Femur (tissue), 1 donor: ENCODE results near the gene MAGEA8.
"Not testable (repeated sequence)": the region's sequence is repeated elsewhere in the genome, so short reads cannot be mapped to it uniquely, and the experiment has no call there.

Source experiments
- DNase-seq: peaks from one replicate; pipeline ENCODE4 v3.0.0-alpha.2; 2017

The MAGEA8 gene

DNA sequence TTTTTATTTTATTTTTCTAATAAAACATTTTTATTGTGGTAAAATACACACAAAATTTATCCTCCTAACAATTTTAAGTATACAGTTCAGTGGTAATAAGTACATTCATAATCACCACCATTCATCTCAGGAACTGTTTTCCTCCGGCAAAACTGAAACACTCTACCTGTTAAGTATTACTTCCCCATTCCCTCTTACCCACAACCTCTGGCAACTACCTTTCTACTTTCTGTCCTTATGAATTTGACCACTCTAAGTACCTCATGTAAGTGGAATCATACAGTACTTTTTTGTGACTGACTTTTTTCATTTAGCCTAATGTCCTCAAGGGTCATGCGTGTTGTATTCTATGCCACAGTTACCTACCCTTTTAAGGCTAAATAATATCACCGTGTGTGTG lies 27.3 kb downstream of the MAGEA8 start:
- DNase-seq, result no peak

DNA sequence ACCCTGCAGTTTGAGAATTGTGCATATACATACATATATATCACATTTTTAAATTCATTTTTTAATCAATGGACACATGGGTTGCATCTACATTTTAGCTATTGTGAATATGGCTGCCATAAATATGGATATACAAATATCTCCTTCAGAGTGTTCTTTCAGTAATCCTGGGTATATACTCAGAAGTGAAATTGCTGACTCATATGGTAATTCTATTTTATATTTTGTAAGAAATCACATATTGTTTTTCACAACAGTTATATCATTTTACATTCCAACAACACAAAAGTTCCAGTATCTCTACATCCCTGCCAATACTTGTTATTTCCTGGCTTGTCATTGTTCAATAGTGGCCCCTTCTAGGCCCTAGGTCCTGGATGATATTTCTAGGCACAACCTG lies 27.7 kb downstream of the MAGEA8 start:
- no peak for DNase-seq

DNA sequence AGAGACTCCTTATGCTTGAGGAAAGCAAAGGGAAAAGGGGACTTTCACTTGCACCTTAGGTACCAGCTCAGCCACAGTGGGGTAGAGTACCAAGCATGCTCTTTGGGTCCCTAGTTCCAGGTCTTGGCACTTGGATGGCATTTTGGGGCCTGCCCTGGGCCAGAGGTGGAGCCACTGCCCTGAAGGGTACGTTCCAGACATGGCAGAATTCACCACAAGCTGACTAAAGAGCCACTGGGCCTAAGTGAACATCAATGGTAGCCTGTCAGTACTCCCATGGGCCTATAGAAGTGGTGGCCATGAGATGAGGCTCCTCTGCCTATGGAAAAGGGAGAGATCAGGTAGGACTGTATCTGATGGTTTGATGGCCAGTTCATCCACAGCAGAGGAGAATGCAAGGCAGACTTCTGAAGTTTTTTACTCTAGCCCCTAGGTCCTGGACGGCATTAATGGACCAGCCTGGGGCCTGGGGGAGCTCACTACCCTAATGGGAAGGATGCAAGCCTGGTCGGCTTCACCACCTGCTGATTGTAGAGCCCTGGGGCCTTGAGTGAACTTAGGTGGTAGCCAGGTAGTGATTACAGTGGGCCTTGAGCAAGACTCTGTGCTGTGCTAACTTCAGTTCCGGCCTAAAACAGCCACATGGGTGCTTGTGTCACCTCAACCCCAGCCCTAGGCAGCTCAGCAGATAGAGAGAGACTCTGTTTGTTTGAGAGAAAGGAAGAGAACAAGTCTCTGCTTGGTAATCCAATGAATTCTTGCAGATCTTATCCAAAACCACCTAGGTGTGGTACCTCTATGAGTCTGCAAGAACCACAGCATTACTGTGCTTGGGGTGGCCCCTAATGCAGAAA lies 28.6 kb downstream of the MAGEA8 start:
- no peak for DNase-seq

DNA sequence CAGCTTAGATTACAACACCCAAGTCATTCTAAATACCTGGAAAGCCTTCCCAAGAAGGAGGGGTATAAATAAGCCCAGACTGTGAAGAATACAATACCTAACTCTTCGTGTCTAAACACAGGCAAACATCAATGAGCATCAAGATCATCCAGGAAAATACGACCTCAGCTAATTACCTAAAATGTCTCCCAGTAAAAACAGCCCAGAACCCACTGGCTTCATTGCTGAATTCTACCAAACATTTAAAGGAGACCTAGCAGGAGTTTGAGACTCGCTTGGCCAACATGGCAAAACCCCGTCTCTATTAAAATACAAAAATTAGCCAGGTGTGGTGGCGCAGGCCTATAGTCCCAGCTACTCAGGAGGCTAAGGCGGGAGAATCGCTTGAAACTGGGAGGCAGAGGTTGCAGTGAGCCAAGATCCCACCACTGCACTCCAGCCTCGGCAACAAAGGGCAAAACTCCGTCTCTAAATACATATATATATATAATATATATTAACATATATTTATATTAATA lies 29.3 kb downstream of the MAGEA8 start:
- no peak for DNase-seq

DNA sequence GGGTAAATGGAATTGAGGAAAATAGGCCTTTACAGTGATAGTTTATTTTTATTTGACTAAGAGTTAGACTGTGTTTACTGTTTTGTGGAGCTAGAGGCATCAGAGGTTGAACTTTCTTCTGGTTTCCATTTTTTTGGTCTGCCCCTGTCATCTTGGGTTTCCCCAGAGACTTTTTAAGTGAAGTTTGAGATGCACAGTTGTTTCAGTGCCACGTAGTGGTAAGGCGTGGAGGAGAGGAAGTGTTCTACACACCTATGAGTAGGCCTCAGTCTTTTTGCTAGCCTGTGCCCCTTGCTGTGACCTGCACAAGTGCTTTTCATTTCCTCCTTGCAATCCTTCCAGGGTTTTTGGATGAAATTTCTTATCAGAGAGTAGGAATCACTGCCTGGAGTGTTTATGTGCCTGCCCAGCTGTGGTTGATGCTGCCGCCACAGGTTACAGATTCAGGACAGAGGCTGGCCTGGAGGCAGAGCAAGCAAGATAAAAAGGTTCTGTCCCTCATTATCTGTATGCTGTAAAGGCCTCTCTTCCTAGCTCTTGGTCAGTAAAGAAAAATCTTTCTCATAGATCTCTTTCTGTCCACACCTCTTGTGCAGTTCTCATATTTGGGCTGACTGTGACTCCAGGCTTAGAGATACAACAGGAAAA lies 35.9 kb downstream of the MAGEA8 start:
- DNase-seq, result no peak

DNA sequence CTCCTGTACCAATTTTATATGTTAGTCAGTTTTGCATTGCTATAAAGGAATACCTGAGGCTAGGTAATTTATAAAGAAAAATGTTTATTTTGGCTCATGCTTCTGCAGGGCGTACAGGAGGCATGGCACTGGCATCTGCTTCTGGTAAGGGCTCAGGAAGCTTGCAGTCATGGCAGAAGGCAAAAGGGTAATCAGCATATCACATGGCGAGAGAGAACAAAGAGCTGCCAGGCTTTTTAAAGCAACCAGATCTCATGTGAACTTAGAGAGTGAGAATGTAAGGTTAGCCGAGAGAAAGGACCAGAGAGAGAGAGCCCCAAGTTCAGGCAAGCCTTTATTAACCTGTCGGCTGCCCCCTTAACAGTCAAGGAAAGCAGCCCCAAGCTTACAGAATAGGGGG lies 42.9 kb downstream of the MAGEA8 start:
- not testable (repeated sequence) for DNase-seq

DNA sequence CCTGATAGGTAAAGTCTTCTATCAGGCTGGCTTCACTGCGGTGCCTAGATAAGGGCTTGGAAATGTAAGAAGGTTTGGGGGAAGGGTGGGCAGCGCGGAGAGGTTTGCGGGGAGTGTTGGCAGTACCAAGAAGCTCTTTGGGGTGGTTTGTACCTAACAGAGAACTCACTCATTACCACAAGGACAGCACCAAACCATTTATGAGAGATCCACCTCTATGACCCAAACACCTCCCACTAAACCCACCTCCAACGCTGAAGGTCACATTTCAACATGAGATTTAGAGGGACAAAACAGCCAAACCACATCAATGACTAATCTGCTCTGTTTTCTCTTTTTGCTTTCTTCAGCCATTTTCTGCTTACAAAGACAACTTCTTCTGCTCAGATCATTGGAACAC lies 43.5 kb downstream of the MAGEA8 start:
- not testable (repeated sequence) for DNase-seq

DNA sequence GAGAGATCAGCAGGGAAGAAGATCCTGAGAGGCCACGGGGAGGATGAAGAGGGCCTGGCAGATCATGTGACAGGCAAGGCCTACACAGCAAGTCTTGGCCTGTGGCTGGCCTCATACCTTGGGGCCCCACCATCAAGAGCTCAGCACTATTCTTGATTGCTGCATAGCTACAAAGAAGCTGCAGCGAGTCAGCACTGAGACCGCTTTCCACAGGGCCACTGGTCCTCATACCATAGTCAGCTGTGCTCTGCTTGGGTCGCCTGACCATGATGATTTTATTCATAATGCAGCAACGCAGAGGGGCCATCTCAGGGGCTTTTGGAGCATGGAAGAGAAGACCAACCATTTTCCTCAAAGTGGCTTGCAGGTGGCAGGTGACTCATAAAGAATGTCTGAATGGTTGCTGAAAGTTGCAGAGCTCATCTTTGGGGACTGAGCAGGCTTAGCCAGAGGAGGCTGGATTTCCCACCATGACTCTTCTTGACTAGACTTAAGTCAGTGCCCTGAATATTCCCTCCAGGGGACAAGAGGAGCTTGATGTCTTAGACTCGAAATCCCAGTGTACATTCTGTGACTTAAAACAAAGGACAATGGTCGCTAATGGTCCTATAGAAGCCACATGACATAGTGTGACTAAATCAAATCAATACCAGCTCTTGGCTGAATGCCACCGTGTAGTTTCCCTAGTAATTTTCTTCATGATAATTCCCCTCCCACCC lies 46.4 kb downstream of the MAGEA8 start:
- not testable (repeated sequence) for DNase-seq

DNA sequence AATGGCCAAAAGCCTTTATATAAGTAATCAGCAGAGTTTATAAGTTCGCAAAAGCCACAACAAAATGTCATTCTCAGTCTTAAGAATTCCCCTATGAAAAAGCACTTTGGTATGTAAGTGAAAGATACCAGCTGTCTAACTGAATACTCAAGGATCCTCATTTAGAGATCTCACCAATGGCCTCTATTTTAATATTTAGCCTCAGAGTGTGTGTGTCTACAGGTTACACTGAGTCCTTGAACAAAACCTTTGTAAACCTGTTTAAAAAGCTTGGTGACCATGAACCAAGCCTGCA lies 46.9 kb downstream of the MAGEA8 start:
- DNase-seq, result not testable (repeated sequence)

DNA sequence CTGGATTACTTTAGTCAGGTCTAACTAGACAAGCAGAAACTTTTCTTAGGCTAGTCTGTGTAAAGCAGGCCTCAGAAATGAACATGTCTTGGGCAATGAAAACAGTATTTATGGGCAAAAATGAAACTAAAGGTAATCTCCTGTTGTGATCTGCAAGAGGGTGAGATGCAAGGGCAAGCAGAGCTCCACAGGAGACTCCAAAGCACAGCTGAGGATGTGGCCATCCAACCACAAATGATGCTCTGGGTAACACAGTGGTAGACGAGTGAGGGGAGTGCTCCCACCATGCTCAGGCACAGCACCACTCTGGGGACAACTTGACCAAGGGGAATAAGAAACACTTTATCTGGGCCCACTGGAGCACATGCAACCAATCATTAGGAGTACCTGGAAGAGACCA lies 47.7 kb downstream of the MAGEA8 start:
- not testable (repeated sequence) for DNase-seq

DNA sequence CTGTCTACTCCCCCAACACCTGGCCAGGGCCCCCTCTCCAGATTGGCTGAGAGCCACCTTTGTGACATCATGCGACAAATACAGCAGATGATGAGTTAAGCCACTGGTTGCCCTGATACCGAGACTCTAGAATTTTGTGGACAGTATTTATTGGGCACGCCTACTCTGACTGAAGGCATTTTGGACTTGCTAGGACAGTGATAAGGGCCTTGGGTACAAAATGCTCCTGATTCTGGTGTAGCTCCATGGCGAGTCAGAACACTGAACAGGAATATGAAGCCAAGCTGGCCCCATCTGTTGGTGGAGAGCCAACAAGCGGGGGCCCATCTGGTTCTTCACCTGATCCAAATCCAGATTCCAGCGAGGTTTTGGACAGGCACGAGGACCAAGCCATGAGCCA lies 48.4 kb downstream of the MAGEA8 start, which contains the start of gene HSFX4:
HSFX4 (plus strand) TSS at position 174 of the 400 bp plus-strand sequence; CDS start at position 246, 72 bp downstream.
- DNase-seq, result not testable (repeated sequence)

DNA sequence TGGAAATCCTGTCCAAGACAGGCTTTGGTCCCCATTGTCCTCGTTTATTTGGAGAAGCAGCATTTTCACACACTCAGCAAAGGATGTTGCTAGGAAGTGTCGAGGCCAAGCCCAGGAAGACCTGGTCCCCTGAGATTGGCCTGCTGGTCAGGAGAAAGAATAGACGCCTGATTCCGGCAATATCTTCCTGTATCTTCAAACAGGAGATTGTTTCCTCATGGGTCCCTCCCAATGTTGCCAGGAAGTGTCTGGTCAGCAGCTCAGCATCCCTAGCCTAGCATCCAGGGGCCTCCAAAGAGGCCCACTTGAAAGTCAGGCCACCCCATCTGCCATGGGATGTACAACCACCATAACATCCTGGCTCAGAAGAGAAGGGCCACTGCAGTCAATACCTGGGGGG lies 50.4 kb downstream of the MAGEA8 start:
- not testable (repeated sequence) for DNase-seq

DNA sequence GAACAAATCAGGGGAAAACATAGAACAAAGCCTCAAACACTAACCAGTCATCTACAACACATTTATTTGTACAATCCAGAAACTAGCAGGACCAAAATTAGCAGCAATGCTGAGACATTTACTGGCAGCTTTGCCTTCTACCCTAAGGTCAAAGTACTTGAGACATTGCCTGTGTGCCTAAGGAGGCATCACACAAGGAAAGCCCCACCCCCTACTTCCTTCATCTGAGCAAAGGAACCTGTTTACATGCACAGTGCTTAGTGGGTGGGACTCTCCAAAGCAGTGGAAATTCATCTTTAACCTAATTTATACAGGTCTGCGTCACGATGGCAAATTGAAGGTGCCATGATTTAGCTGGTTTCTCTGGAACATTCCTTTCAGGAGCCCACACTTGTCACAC lies 51.2 kb downstream of the MAGEA8 start:
- not testable (repeated sequence) for DNase-seq

DNA sequence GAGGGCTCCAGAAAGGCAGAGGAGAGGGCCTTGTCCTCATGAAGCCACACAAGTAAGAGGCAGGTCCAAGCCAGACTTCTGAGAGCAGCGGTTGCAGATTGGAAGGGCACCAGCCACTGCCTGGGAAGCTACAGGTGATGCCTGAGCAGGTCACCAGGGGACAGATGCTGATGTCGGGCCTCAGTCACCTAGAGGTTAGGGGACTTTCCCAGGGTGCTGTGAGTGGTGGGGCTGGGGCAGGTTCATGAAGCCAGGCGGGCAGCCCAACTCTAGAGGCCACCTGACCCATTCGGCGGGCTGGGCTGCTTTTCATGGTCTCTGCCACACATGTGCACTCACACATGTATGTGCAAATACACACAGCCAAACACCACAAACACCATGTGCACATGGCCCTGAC lies 52.0 kb downstream of the MAGEA8 start:
- not testable (repeated sequence) for DNase-seq

DNA sequence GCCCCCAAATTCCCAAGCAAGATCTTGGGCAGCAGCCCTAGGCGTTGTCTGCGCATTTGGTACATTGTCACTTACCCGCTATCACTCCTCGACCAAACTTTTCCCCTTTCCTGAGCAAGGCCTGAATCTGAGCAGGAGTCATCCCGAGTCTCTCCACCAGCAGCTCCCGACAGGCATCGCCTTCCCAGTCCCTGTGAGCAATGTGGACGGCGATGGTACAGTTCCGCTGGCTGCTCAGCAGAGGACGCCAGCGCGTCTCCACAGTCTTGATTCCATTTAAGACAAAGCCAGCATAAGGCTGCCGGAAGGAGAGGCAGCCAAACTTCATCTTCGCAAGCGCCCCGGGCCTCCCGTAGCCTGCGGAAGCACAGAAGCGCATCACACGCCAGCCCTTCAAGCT lies 52.6 kb downstream of the MAGEA8 start:
- DNase-seq, result not testable (repeated sequence)
